NCI-H1105 (cell line): Measurements from ENCODE around the gene GLP2R.
"Not testable (repeated sequence)": the region's sequence is repeated elsewhere in the genome, so short reads cannot be mapped to it uniquely, and the experiment has no call there.

ENCODE experiments used
- DNase-seq: peaks from one replicate; lab custom pipeline; 2025; lab: John Stamatoyannopoulos, UW

GLP2R gene

GRCh38 chr17:9825641-9826150, at the start of gene GLP2R:
Gene GLP2R, plus strand, starts transcription at chr17:9825924. Its CDS starts 140 bp downstream, at chr17:9826064.
- DNase-seq: no peak

GRCh38 chr17:9776911-9777310, 48.8 kb upstream of the GLP2R start:
- DNase-seq: no peak

- no peak for DNase-seq
Measured at GRCh38 chr17:9780552-9780951, 45.2 kb upstream of the GLP2R start.

- DNase-seq: no peak
Measured at GRCh38 chr17:9783050-9783449, 42.7 kb upstream of the GLP2R start.

GRCh38 chr17:9783465-9783864, 42.3 kb upstream of the GLP2R start:
- not testable (repeated sequence) for DNase-seq

GRCh38 chr17:9784544-9784943, 41.2 kb upstream of the GLP2R start:
- DNase-seq: no peak

- DNase-seq: no peak
Measured at GRCh38 chr17:9788601-9789000, 37.1 kb upstream of the GLP2R start.

- DNase-seq: no peak
Measured at GRCh38 chr17:9790316-9790715, 35.4 kb upstream of the GLP2R start.

GRCh38 chr17:9790889-9791876, 34.5 kb upstream of the GLP2R start, which contains the start of gene DHRS7C:
Gene DHRS7C, minus strand, starts transcription at chr17:9791592. Its CDS starts 308 bp downstream, at chr17:9791284.
- DNase-seq: no peak

- DNase-seq: no peak
Measured at GRCh38 chr17:9792181-9792840, 33.4 kb upstream of the GLP2R start.

GRCh38 chr17:9798008-9798407, 27.7 kb upstream of the GLP2R start:
- no peak for DNase-seq

- no peak for DNase-seq
Measured at GRCh38 chr17:9798724-9799123, 27.0 kb upstream of the GLP2R start.

- DNase-seq: no peak
Measured at GRCh38 chr17:9801505-9801904, 24.2 kb upstream of the GLP2R start.

- DNase-seq: no peak
Measured at GRCh38 chr17:9802294-9802693, 23.4 kb upstream of the GLP2R start.

GRCh38 chr17:9802697-9803096, 23.0 kb upstream of the GLP2R start:
- no peak for DNase-seq

GRCh38 chr17:9805769-9806168, 20.0 kb upstream of the GLP2R start:
- no peak for DNase-seq

GRCh38 chr17:9806699-9807098, 19.0 kb upstream of the GLP2R start:
- DNase-seq: no peak

GRCh38 chr17:9809409-9809808, 16.3 kb upstream of the GLP2R start:
- DNase-seq: no peak

- no peak for DNase-seq
Measured at GRCh38 chr17:9810100-9810949, 15.4 kb upstream of the GLP2R start.

GRCh38 chr17:9811086-9811485, 14.6 kb upstream of the GLP2R start:
- no peak for DNase-seq

- DNase-seq: no peak
Measured at GRCh38 chr17:9811537-9811936, 14.2 kb upstream of the GLP2R start.

- DNase-seq: no peak
Measured at GRCh38 chr17:9813166-9813565, 12.6 kb upstream of the GLP2R start.
